Gastrocnemius medialis (tissue), 4 donors: Measurements from ENCODE around the gene VWA3A.

Experiments
- CTCF ChIP-seq, 5 experiments: fragments of 450-650 bp in 3 of 5; fragments of 200-600 bp in 2 of 5; sonication (generic) in 2 of 5; IDR thresholded peaks in 4 of 5; conservative IDR thresholded peaks in 1 of 5; 1 replicate in 4 of 5; 2 replicates in 1 of 5; pipeline ENCODE4 v1.5.1; 2016 to 2019; ENCODE audit warnings: antibody characterized with exemption in 5 of 5, mild to moderate bottlenecking in 3 of 5, moderate library complexity in 3 of 5
- POLR2A ChIP-seq, 2 donors: fragments of 450-650 bp; IDR thresholded peaks; one replicate each; pipeline ENCODE4 v1.6.1; 2017; ENCODE audit warnings: antibody characterized with exemption in 2 of 2, mild to moderate bottlenecking in 2 of 2, moderate library complexity in 2 of 2

DNA sequence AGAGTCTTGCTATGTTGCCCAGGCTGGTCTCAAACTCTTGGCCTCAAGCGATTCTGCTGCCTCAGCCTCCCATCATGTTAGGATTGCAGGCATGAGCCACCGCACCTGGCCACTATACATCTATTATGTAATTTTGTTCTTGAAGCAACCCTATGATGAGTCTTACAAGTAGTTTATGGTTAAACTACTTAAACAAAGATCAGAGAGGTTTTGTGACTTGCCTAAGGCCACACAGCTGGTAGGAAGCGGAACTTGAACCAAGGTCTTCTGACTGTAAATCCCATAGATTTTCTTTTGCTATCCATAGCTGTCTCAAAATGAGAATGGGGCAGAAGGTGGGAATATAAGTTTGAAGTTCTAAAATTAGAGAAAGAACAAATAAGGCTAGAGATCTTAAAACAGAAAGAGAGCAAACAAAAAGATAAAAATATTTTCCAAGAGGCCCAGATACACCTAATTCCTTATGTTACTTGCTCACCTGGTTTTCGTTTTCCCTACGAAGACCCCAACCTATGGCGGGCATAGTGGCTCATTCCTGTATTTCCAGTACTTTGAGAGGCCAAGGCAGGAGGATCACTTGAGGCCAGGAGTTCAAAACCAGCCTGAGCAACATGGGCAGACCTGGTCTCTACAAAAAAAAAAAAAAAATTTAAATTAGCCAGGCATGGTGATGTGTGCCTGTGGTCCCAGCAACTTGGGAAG lies 32.4 kb downstream of the VWA3A start:
- TF ChIP-seq CTCF (IDR thresholded peaks at IDR 0.05 in 4 of 5, conservative IDR thresholded peaks at IDR 0.05 in 1 of 5) (no peak), POLR2A (IDR thresholded peaks at IDR 0.05) (no peak)
